GM12878 (cell line): ENCODE results near the gene RASA4. TPM values are rescaled to one million over a fixed set of nuclear protein-coding genes. Genes with fewer than 3 reads are reported as not detected.
"Not testable (repeated sequence)": the region's sequence is repeated elsewhere in the genome, so short reads cannot be mapped to it uniquely, and the experiment has no call there.

ENCODE experiments used
- ATAC-seq: fragments of 200-7000 bp; cut with Tn5 transposase; 3 replicates; pipeline ENCODE4 v1.9.1; 2020; ENCODE audit warnings: mild to moderate bottlenecking, moderate library complexity
- BruUV-seq: library from RNA; stranded (reverse); fragments of 400-500 nt; replicated peaks from 2 replicates; lab custom pipeline; 2021; lab: Mats Ljungman, UMichigan
- CTCF ChIA-PET: fragments of 300-600 bp; sonication (Branson Sonifier 250); formaldehyde crosslinking; extraction: SDS; loops from one replicate; lab custom pipeline; 2021; ENCODE audit warnings: inconsistent platforms; lab: Yijun Ruan, JAX
- POLR2A ChIA-PET: fragments of 350-600 bp; formaldehyde crosslinking; extraction: SDS; loops from one replicate; lab custom pipeline; 2021; ENCODE audit warnings: inconsistent platforms; lab: Charles Lee
- RAD21 ChIA-PET: fragments of 300-600 bp; sonication (Branson Sonifier 250); formaldehyde crosslinking; loops from one replicate; lab custom pipeline; 2023; ENCODE audit warnings: antibody characterized with exemption; ENCODE audit not compliant: unreplicated experiment; lab: Charles Lee
- SMC1A ChIA-PET: fragments of 300-600 bp; sonication (Branson Sonifier 250); formaldehyde crosslinking; loops from one replicate; lab custom pipeline; 2023; ENCODE audit not compliant: unreplicated experiment, uncharacterized antibody; lab: Charles Lee
- DNase-seq: peaks from one replicate; pipeline ENCODE4 v3.0.0-alpha.2; 2011; ENCODE audit warnings: low read depth, low spot score
- FAIRE-seq: peaks from 3 replicates; lab custom pipeline; 2011; peaks lifted over from hg19 to GRCh38; lab: Jason Lieb, UNC
- H2AFZ ChIP-seq: 2 replicates; pipeline ENCODE4 v1.6.0; 2011; ENCODE audit warnings: low read depth, low read length, control low read depth; ENCODE audit not compliant: control insufficient read depth
- H3K27ac ChIP-seq: 2 replicates; pipeline ENCODE4 v1.5.1; 2011; ENCODE audit warnings: control low read depth; ENCODE audit not compliant: control insufficient read depth, insufficient read depth
- H3K27me3 ChIP-seq, 2 experiments: replicated peaks in 1 of 2; 2 replicates each; pipeline versions ENCODE4 v1.6.0 to v1.6.1; 2011; ENCODE audit warnings: low read length in 1 of 2; ENCODE audit not compliant: control insufficient read depth in 2 of 2, insufficient read depth in 2 of 2
- H3K36me3 ChIP-seq, 2 experiments: 2 replicates each; pipeline ENCODE4 v1.5.1; 2011; ENCODE audit warnings: low read length in 1 of 2; ENCODE audit not compliant: control insufficient read depth in 2 of 2, insufficient read depth in 2 of 2
- H3K4me1 ChIP-seq: 2 replicates; pipeline ENCODE4 v1.6.1; 2011; ENCODE audit warnings: mild to moderate bottlenecking, low read length, moderate library complexity, mixed read lengths; ENCODE audit not compliant: control insufficient read depth, insufficient read depth
- H3K4me2 ChIP-seq: 2 replicates; pipeline ENCODE4 v1.6.0; 2011; ENCODE audit warnings: control low read depth; ENCODE audit not compliant: control insufficient read depth, insufficient read depth
- H3K4me3 ChIP-seq: fragments of 200-600 bp; sonication (generic); 2 replicates; pipeline ENCODE4 v1.5.1; 2016
- H3K79me2 ChIP-seq: 2 replicates; pipeline ENCODE4 v1.6.0; 2011; ENCODE audit warnings: low read length; ENCODE audit not compliant: control insufficient read depth, insufficient read depth
- H3K9ac ChIP-seq: 2 replicates; pipeline ENCODE4 v1.8.0; 2011; ENCODE audit warnings: low read length, control low read depth, mixed read lengths; ENCODE audit not compliant: control insufficient read depth, insufficient read depth
- H3K9me3 ChIP-seq: replicated peaks from 3 replicates; pipeline ENCODE4 v1.5.1; 2011; ENCODE audit warnings: mild to moderate bottlenecking, low read length; ENCODE audit not compliant: control insufficient read depth, insufficient read depth
- H4K20me1 ChIP-seq: 2 replicates; pipeline ENCODE4 v1.6.0; 2011; ENCODE audit not compliant: control insufficient read depth, insufficient read depth
- WGBS: methylation state at CpG from one replicate; pipeline ENCODE4 v1.1.6; 2016; ENCODE audit warnings: low lambda C conversion rate; ENCODE audit not compliant: insufficient replicate concordance, insufficient coverage; ENCODE audit errors: missing lambda C conversion rate; 5-methylcytosine and 5-hydroxymethylcytosine counted together
- in situ Hi-C: fragments of 300-500 bp; cut with MboI; formaldehyde crosslinking; loops from 9 replicates; pipeline ENCODE4 v1.14.3; 2018; ENCODE audit warnings: mixed read lengths
- intact Hi-C: fragments of 100-400 bp; cut with micrococcal nuclease; formaldehyde crosslinking; loops from one replicate; pipeline ENCODE4 v1.14.2; 2022; ENCODE audit not compliant: unreplicated experiment
- polyA plus RNA-seq, 11 experiments: library from polyadenylated mRNA; depleted of rRNA in 4 of 11; unstranded in 6 of 11; stranded (reverse) in 5 of 11; fragments of >200 nt; fragmentation: Nextera tagmentation in 4 of 11; fragmentation: Illumina TruSeq in 1 of 11; extraction: Ambion mirVana in 4 of 11; extraction: Trizol in 1 of 11; gene quantifications; 1 replicate in 1 of 11; 2 replicates in 10 of 11; pipeline versions ENCODE4 v1.2.1 to v1.2.3, GENCODE V29; 2011 to 2016; ENCODE audit warnings: inconsistent platforms in 2 of 11, missing spikeins in 2 of 11, low read depth in 1 of 11
- total RNA-seq, 4 experiments: library from RNA; depleted of rRNA in 3 of 4; stranded (reverse); fragments of >200 nt in 3 of 4; fragmentation: Illumina TruSeq in 1 of 4; extraction: Trizol in 1 of 4; gene quantifications; 2 replicates each; pipeline versions ENCODE4 v1.2.1 to v1.2.3, GENCODE V29; 2013 to 2021

Gene RASA4
- total and polyA plus RNA-seq, 10 of the 15 experiments (the other 5 are each of a cell fraction or from before 2014, with no cell fraction given) = 1.7 to 35.8 (median 14.0) TPM

DNA sequence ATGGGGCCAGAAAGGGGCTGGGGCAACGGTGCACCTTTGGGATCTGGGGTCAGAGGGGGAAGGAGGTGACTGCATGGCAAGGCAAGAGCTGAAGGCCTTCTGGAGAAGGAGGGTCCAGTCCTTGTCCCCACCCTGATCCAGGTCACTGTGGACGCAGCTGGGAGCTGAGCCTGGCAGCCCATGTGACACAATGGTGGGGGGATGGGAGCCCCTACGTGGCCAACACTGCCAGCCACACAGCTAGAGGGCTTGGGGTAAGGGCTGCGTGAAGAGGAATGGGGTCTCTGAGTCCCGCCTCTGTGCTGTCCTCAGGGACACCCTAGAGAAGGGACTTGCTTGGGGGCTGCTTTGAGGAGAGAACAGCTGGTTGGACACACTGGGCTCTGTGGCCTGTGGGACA, 34.8 kb downstream of the RASA4 start:
- H3K4me3 ChIP-seq, H3K27ac ChIP-seq, in situ Hi-C loops, SMC1A ChIA-PET, H3K9ac ChIP-seq, BruUV-seq, POLR2A ChIA-PET, ATAC-seq, H3K4me2 ChIP-seq, H2AFZ ChIP-seq, H3K4me1 ChIP-seq, H3K27me3 ChIP-seq, CTCF ChIA-PET, FAIRE-seq, H3K9me3 ChIP-seq, intact Hi-C loops, H4K20me1 ChIP-seq, H3K79me2 ChIP-seq, H3K36me3 ChIP-seq, DNase-seq, RAD21 ChIA-PET: not testable (repeated sequence)
- WGBS = no CpG with 5 or more reads among the region's 5 CpGs

DNA sequence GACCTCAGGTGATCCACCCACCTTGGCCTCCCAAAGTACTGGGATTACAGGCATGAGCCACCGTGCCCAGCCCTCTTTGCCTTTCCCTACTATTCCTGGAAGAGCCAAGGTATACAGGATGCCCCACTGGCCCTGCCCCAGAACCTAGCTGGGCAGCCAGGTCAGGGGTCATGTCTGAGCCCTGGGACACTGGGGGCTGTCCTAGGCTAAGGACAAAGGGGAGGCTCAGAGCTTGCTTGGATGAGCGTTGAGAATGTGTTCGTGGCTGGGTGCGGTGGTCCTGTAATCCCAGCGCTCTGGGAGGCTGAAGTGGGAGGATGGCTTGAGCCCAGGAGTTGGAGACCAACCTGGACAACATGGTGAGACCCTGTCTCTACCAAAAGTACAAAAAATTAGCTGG, 38.1 kb downstream of the RASA4 start:
- CTCF ChIA-PET, ATAC-seq, H3K27ac ChIP-seq, intact Hi-C loops, H4K20me1 ChIP-seq, in situ Hi-C loops, H3K4me1 ChIP-seq, H3K9me3 ChIP-seq, BruUV-seq, RAD21 ChIA-PET, SMC1A ChIA-PET, H3K27me3 ChIP-seq, H2AFZ ChIP-seq, H3K9ac ChIP-seq, H3K79me2 ChIP-seq, H3K4me3 ChIP-seq, H3K4me2 ChIP-seq, POLR2A ChIA-PET, FAIRE-seq, DNase-seq, H3K36me3 ChIP-seq: not testable (repeated sequence)
- 70% methylated on average over 5 of the region's 5 CpGs for WGBS

DNA sequence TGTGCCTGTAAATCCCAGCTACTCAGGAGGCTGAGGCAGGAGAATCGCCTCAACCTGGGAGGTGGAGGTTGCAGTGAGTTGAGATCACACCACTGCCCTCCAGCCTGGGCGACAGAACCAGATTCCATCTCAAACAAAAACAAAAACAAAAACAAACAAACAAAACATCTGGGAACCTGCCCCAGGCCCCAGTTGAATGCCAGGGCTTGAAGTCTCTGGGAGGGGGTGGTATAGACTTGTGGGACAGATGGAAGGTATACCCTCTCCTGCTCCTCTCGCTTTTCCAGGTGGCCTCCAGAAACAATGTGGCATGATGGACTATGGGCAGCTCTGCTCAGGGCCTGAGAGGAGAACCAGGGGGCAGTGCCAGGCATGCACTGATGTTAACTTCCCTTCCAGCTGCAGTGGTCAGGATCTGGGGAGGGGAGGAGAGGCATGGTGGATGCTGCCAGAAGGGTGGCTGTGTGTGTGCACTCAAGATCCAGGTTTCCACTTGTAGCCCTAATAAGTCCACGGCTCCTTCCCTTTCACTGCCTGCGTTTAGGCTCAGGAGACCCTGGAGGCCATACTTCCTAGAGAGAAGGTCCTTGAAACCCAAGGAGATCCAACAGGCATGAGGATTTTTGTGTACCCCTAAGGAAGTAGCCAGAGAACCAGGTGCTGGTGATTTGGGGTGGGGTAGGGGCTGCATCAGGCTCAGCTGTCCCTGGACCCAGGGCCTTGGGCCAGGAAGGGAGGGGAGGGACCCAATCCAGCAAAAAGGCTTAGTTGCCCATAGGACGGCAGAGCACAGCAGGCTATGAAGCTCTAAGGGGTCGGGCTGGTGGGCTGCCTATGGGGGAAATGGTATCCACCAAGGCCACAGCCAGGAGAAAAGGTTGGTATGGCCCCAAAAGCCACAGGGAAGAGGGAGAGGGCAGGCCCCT, 39.0 kb downstream of the RASA4 start:
- ATAC-seq, H3K4me3 ChIP-seq, H3K4me2 ChIP-seq, H3K79me2 ChIP-seq, RAD21 ChIA-PET, H3K27ac ChIP-seq, H3K9me3 ChIP-seq, FAIRE-seq, intact Hi-C loops, CTCF ChIA-PET, DNase-seq, H4K20me1 ChIP-seq, H3K36me3 ChIP-seq, H2AFZ ChIP-seq, SMC1A ChIA-PET, POLR2A ChIA-PET, in situ Hi-C loops, H3K9ac ChIP-seq, H3K27me3 ChIP-seq, H3K4me1 ChIP-seq: not testable (repeated sequence)
- BruUV-seq = TSS peak; percentile 53
- WGBS = 38% methylated on average over 6 of the region's 7 CpGs

DNA sequence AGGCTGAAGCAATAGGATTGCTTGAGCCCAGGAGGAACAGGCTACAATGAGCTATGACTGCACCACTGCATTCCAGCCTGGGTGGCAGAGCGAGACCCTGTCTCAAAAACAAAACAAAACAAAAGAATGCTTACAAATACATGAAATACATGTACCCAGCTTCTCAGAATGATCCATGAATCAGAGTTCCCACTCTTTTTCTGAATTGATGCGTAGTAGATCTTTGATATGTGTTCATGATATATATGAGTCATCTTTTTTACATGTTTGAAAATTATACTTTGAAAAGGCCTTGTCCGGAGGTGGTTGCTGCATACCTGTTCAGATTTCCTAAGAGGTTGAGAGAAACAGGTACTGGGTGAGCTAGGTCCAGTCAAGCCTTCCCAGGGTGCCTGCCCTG, 40.2 kb downstream of the RASA4 start:
- H3K9me3 ChIP-seq, FAIRE-seq, H3K9ac ChIP-seq, SMC1A ChIA-PET, H3K4me2 ChIP-seq, H3K4me1 ChIP-seq, BruUV-seq, H4K20me1 ChIP-seq, H3K27ac ChIP-seq, H3K27me3 ChIP-seq, intact Hi-C loops, CTCF ChIA-PET, H3K4me3 ChIP-seq, H3K79me2 ChIP-seq, H2AFZ ChIP-seq, POLR2A ChIA-PET, DNase-seq, RAD21 ChIA-PET, H3K36me3 ChIP-seq, ATAC-seq, in situ Hi-C loops: not testable (repeated sequence)
- no CpG with 5 or more reads among the region's 3 CpGs for WGBS
